Kidney (tissue), 14 donors: ENCODE data around the gene TNFAIP1. TPM values are rescaled to one million over a fixed set of nuclear protein-coding genes. Genes with fewer than 3 reads are reported as not detected.

Source experiments
- DNase-seq, 5 donors: peaks; one replicate each; pipeline ENCODE4 v3.0.0-alpha.2; 2013 to 2020
- FAIRE-seq: peaks from 2 replicates; lab custom pipeline; 2012; peaks lifted over from hg19 to GRCh38; lab: Jason Lieb, UNC
- H3K27ac ChIP-seq, 2 donors: one replicate each; pipeline ENCODE4 v1.7.0; 2013; ENCODE audit warnings: low read depth in 2 of 2, low read length in 2 of 2, inconsistent platforms in 1 of 2
- H3K27me3 ChIP-seq: one replicate; pipeline ENCODE4 v1.7.1; 2013; ENCODE audit warnings: low read length, inconsistent platforms; ENCODE audit not compliant: control insufficient read depth, insufficient read depth
- H3K36me3 ChIP-seq, 3 donors: one replicate each; pipeline versions ENCODE4 v1.7.0 to v1.7.1; 2013; ENCODE audit warnings: low read length in 3 of 3, control low read depth in 1 of 3, inconsistent platforms in 1 of 3; ENCODE audit not compliant: insufficient read depth in 3 of 3, control insufficient read depth in 2 of 3
- H3K4me1 ChIP-seq, 3 donors: one replicate each; pipeline versions ENCODE4 v1.7.0 to v1.7.1; 2013; ENCODE audit warnings: low read length in 3 of 3, inconsistent platforms in 1 of 3, low read depth in 1 of 3; ENCODE audit not compliant: control insufficient read depth in 2 of 3, insufficient read depth in 2 of 3
- H3K4me3 ChIP-seq, 3 donors: one replicate each; pipeline versions ENCODE4 v1.7.0 to v1.8.1; 2013; ENCODE audit warnings: low read length in 3 of 3, control low read depth in 1 of 3, inconsistent platforms in 1 of 3
- H3K9ac ChIP-seq, 3 donors: one replicate each; pipeline versions ENCODE4 v1.7.0 to v1.7.1; 2013; ENCODE audit warnings: low read length in 3 of 3, control low read depth in 1 of 3, inconsistent platforms in 1 of 3
- H3K9me3 ChIP-seq, 3 donors: one replicate each; pipeline versions ENCODE4 v1.7.0 to v1.7.1; 2013; ENCODE audit warnings: low read length in 3 of 3, control low read depth in 1 of 3, inconsistent platforms in 1 of 3; ENCODE audit not compliant: control insufficient read depth in 2 of 3, insufficient read depth in 1 of 3
- intact Hi-C: fragments of 100-400 bp; cut with DNase I; formaldehyde crosslinking; loops from one replicate; pipeline ENCODE4 v1.11.1; 2022
- polyA plus RNA-seq: library from polyadenylated mRNA; stranded (reverse); fragments of 350-450 nt; fragmentation: Illumina TruSeq; extraction: RNeasy Lipid Tissue Mini Kit (QIAGEN cat#74804); gene quantifications from one replicate; pipeline ENCODE4 v1.2.3, GENCODE V29; 2014; ENCODE audit warnings: low read depth, low replicate concordance; ENCODE audit not compliant: insufficient read depth
- total RNA-seq: library from RNA; stranded (reverse); fragmentation: NEBNext Ultra II Directional; extraction: Animal tissue kit (Norgen Biotek cat#: 25700); gene quantifications from one replicate; pipeline ENCODE4 v1.2.1, GENCODE V29; 2021
- TF ChIP-seq, protein P1 (sequence below): IDR thresholded peaks from 3 replicates; pipeline ENCODE4 v1.5.1; 2012; ENCODE audit warnings: mild to moderate bottlenecking, moderate library complexity, borderline replicate concordance; ENCODE audit not compliant: insufficient read depth; ENCODE audit errors: extremely low read depth
- donor health status: control.
- donor health status: control.
- donor health status: control.
- donor health status: control.
- donor health status: control.
- donor health status: DM: yes; HTN: yes; CAD: no.
- donor health status: Normal renal cell carcinoma (clear cell type).

Gene TNFAIP1
- total and polyA plus RNA-seq, 2 donors from 2014 or later = 28.9 to 83.9 TPM

DNA sequence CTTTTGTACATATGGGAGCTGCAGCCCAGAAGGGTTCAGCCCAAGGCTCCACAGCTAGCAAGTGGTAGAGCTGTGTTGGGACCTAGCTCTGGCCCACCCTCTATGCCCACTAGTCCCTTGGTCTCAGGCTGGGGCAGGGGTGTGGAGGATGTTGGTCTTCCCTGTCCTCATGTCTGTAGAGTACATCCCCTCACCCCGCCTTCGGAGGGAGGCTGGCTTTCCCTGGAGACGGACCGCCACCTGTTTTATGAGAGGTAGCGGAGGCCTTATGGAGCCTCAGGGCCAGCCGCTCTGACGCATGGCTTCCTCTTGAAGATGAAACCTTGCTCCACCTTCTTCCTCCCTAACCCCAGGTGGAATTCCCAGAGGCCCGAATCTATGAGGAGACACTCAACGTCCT lies 8.4 kb downstream of the TNFAIP1 start:
- no peak for DNase-seq
- H3K27ac ChIP-seq = no peak overlapping the region
- no peaks in the 10 kb centered on the region for H3K27me3 ChIP-seq
- H3K36me3 ChIP-seq = peaks cover 3 to 77% (median 43%) of the 10 kb centered on the region in 3 donors
- H3K4me1 ChIP-seq = peaks cover 0 to 40% (median 27%) of the 10 kb centered on the region in 3 donors
- no peaks in the 10 kb centered on the region for H3K9me3 ChIP-seq
- TF ChIP-seq, protein P1, sequence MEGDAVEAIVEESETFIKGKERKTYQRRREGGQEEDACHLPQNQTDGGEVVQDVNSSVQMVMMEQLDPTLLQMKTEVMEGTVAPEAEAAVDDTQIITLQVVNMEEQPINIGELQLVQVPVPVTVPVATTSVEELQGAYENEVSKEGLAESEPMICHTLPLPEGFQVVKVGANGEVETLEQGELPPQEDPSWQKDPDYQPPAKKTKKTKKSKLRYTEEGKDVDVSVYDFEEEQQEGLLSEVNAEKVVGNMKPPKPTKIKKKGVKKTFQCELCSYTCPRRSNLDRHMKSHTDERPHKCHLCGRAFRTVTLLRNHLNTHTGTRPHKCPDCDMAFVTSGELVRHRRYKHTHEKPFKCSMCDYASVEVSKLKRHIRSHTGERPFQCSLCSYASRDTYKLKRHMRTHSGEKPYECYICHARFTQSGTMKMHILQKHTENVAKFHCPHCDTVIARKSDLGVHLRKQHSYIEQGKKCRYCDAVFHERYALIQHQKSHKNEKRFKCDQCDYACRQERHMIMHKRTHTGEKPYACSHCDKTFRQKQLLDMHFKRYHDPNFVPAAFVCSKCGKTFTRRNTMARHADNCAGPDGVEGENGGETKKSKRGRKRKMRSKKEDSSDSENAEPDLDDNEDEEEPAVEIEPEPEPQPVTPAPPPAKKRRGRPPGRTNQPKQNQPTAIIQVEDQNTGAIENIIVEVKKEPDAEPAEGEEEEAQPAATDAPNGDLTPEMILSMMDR = no peak
- H3K4me3 ChIP-seq = no peak overlapping the region
- intact Hi-C loops = no loop called here
- no peak overlapping the region for H3K9ac ChIP-seq
- FAIRE-seq = no peak

DNA sequence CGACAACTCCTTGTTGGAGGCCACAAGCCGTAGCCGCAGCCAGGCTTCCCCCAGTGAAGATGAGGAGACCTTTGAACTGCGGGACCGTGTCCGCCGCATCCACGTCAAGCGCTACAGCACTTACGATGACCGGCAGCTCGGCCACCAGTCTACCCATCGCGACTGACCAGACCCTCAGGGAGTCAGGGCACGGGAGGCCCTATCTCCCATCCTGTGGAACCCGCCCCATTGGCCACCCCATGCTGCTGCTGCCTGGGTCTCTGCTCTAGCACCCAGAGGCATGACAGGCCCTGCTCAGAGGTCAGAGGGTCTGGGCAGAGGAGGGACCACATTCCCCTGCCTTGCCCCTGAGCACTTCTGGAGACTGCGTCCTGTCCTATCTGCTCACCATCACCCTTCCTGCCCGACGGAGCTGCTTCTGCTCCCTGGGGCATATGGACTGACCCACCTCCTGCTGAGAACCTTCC lies 8.9 kb downstream of the TNFAIP1 start:
- Histone ChIP-seq H3K36me3 (peaks cover 3 to 77% (median 45%) of the 10 kb centered on the region in 3 donors), H3K27me3 (no peaks in the 10 kb centered on the region), H3K9me3 (no peaks in the 10 kb centered on the region), H3K27ac (no peak overlapping the region), H3K9ac (no peak overlapping the region), H3K4me1 (peaks cover 0 to 40% (median 27%) of the 10 kb centered on the region in 3 donors), H3K4me3 (no peak overlapping the region)
- DNase-seq = no peak
- FAIRE-seq = no peak
- intact Hi-C loops = no loop called here
- TF ChIP-seq, protein P1 = no peak

DNA sequence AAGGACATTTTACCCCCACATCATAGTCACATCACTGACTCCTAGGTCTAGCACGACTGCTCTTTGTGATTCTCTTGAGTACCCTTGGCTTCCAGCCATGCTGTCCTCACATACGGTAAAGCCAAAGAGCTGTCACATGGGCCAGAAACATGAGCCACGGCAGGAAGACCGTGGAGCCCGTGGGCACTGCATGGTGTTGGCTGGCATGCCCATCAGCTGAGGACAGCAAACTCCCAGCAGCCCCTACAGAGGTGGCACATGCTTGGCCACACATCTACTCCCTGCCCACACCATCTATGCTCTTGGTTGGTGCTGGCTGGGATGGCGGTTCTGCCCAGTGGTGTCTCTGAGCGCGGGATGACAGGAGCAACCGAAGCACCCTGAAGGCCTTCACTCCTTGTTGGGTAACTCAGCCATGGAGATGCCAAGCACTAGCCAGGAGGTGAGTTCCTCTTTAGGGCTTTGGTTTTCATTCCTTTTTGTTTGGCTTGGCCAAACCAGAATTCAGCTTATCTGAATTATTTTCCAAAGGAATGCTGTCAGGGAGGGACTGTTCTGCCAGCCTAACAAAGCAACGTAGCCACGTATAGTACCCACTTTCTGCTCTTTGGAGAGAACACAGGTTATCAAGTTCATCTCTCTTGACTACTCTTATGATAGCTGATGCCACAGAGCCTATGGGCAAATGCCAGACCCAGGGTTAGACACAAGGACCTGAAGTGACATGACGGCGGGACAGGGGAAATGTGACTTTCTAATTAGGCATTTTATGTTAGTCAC lies 10.0 kb downstream of the TNFAIP1 start:
- H3K27me3 ChIP-seq = no peaks in the 10 kb centered on the region
- H3K36me3 ChIP-seq = peaks cover 3 to 86% (median 51%) of the 10 kb centered on the region in 3 donors
- FAIRE-seq (no peak), DNase-seq (no peak)
- H3K27ac ChIP-seq = peak overlapping the region; percentile 77 to 88
- H3K9me3 ChIP-seq = no peaks in the 10 kb centered on the region
- no peak overlapping the region for H3K4me3 ChIP-seq
- TF ChIP-seq, protein P1 = no peak
- intact Hi-C loops = no loop called here
- H3K9ac ChIP-seq = peak overlapping the region in 1 of 3 donors; percentile 48
- H3K4me1 ChIP-seq = peaks cover 0 to 40% (median 27%) of the 10 kb centered on the region in 3 donors
